Body of pancreas (tissue), 4 donors: ENCODE measurements around the gene WWOX. TPM values are rescaled to one million over a fixed set of nuclear protein-coding genes. Genes with fewer than 3 reads are reported as not detected.

Source experiments
- ATAC-seq: fragments of 150-250 bp; one replicate; pipeline ENCODE4 v1.9.1; 2016
- DNase-seq, 4 donors: peaks; one replicate each; pipeline ENCODE4 v3.0.0-alpha.2; 2019
- H3K27ac ChIP-seq, 4 donors: fragments of 200-600 bp; sonication (generic); 1 replicate in 3 of 4; 2 replicates in 1 of 4; pipeline versions ENCODE4 v1.5.1 to v1.6.1; 2016 to 2019; ENCODE audit warnings: mild to moderate bottlenecking in 1 of 4, mixed read lengths in 1 of 4, moderate library complexity in 1 of 4
- H3K27me3 ChIP-seq, 2 donors: fragments of 200-600 bp; sonication (generic); one replicate each; pipeline ENCODE4 v1.6.0; 2016; ENCODE audit warnings: mild to moderate bottlenecking in 1 of 2
- H3K36me3 ChIP-seq, 2 donors: fragments of 200-600 bp; sonication (generic); replicated peaks in 1 of 2; 2 replicates each; pipeline ENCODE4 v1.5.1; 2016; ENCODE audit warnings: low read depth in 2 of 2; ENCODE audit not compliant: insufficient read depth in 1 of 2
- H3K4me1 ChIP-seq: fragments of 200-600 bp; sonication (generic); one replicate; pipeline ENCODE4 v1.6.0; 2016
- H3K4me3 ChIP-seq, 2 donors: fragments of 200-600 bp; sonication (generic); 1 replicate in 1 of 2; 2 replicates in 1 of 2; pipeline ENCODE4 v1.5.1; 2016 to 2019
- H3K9me3 ChIP-seq, 3 donors: fragments of 200-600 bp; sonication (generic); 1 replicate in 2 of 3; 2 replicates in 1 of 3; pipeline ENCODE4 v1.5.1; 2016
- CTCF ChIP-seq, 7 experiments: fragments of 450-650 bp in 4 of 7; fragments of 200-600 bp in 3 of 7; sonication (generic) in 3 of 7; IDR thresholded peaks; one replicate each; pipeline ENCODE4 v1.5.1; 2016 to 2019; ENCODE audit warnings: antibody characterized with exemption in 7 of 7
- POLR2A ChIP-seq, 3 donors: fragments of 450-650 bp; IDR thresholded peaks; one replicate each; pipeline ENCODE4 v1.6.1; 2016; ENCODE audit warnings: antibody characterized with exemption in 3 of 3, mild to moderate bottlenecking in 2 of 3
- WGBS, 2 donors: methylation state at CpG; one replicate each; pipeline ENCODE4 v1.1.5; 2017; 5-methylcytosine and 5-hydroxymethylcytosine counted together
- intact Hi-C: fragments of 100-400 bp; cut with DNase I; formaldehyde crosslinking; loops from one replicate; pipeline ENCODE4 v1.15.1; 2023
- total RNA-seq, 2 donors: library from RNA; depleted of rRNA; stranded (reverse); fragments of >200 nt; gene quantifications; one replicate each; pipeline ENCODE4 v1.1.0, GENCODE V29; 2016

Gene WWOX
- total RNA-seq, 2 donors from 2014 or later: 52.7 to 67.2 TPM

DNA sequence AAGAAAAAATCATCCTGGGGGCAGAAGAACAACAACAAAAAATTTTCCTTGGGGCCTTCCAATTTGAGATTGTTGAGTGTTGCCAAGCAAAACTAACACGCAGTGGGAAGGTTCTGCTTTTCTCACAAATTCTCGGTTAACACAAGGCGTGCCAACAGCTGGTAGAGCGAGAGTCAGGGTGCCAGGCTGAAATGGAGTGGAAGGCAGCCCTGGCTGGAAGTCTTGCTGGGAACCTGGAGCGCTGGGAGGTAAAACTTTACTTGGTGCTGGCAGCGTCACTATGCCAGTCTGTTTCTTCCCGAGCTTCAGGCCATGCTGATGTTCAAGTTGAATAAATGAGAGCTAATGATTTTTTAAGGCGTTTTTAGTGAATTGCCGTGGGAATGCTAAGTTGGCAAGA lies 189.4 kb downstream of the WWOX start:
- DNase-seq: no peak
- no peaks in the 10 kb centered on the region for H3K36me3 ChIP-seq
- TF ChIP-seq POLR2A (IDR thresholded peaks at IDR 0.05): no peak
- no peak for TF ChIP-seq CTCF (IDR thresholded peaks at IDR 0.05)
- WGBS, 2 donors: 82 to 93% methylated on average over 9 of the region's 9 CpGs
- H3K4me1 ChIP-seq: peaks cover 17% of the 10 kb centered on the region
- ATAC-seq: no peak
- intact Hi-C loops: no loop called here
- H3K27ac ChIP-seq: peak overlapping the region in 1 of 4 donors; percentile 1
- H3K4me3 ChIP-seq: no peak overlapping the region
- no peaks in the 10 kb centered on the region for H3K27me3 ChIP-seq
- no peaks in the 10 kb centered on the region for H3K9me3 ChIP-seq

GRCh38 chr16:78289373-78289772 lies 189.9 kb downstream of the WWOX start:
- DNase-seq: no peak

DNA sequence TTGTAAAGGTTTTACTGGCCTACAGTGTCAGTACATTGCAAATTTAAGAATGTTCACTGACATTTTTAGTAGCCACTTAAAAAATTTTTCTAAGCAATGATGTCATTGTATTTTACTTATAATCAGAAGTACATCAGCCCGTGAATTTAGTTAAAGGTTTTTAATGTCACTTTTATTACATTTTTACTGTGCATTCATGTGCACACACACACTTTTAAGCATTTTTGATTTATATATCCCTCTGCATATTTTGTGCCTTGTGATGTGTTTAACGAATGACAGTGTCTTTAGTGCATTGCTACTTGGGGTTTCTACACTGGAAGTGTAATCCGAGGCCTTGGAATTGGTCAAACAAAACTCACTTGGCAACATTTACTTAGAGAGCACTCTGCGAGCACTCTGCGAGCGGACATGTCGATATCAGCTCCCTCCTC lies 190.4 kb downstream of the WWOX start:
- no peak for ATAC-seq
- peaks cover 17% of the 10 kb centered on the region for H3K4me1 ChIP-seq
- H3K36me3 ChIP-seq: no peaks in the 10 kb centered on the region
- H3K27ac ChIP-seq: peak overlapping the region in 2 of 4 donors; percentile 1 to 13
- H3K27me3 ChIP-seq: no peaks in the 10 kb centered on the region
- TF ChIP-seq CTCF (IDR thresholded peaks at IDR 0.05): no peak
- TF ChIP-seq POLR2A (IDR thresholded peaks at IDR 0.05): no peak
- no peaks in the 10 kb centered on the region for H3K9me3 ChIP-seq
- 55 to 61% methylated on average over 7 of the region's 7 CpGs for WGBS, 2 donors
- intact Hi-C loops: no loop called here
- DNase-seq: no peak
- no peak overlapping the region for H3K4me3 ChIP-seq

More at GRCh38 chr16:78289373-78289772, 189.9 kb downstream of the WWOX start:
- Histone ChIP-seq H3K4me3 (no peak overlapping the region), H3K27me3 (no peaks in the 10 kb centered on the region), H3K36me3 (no peaks in the 10 kb centered on the region), H3K9me3 (no peaks in the 10 kb centered on the region), H3K27ac (peak overlapping the region in 1 of 4 donors; percentile 1), H3K4me1 (peaks cover 17% of the 10 kb centered on the region)
- TF ChIP-seq CTCF (IDR thresholded peaks at IDR 0.05) (no peak), POLR2A (IDR thresholded peaks at IDR 0.05) (no peak)
- ATAC-seq: no peak
- WGBS, 2 donors: 45 to 75% methylated on average over 3 of the region's 3 CpGs
- intact Hi-C loops: no loop called here

DNA sequence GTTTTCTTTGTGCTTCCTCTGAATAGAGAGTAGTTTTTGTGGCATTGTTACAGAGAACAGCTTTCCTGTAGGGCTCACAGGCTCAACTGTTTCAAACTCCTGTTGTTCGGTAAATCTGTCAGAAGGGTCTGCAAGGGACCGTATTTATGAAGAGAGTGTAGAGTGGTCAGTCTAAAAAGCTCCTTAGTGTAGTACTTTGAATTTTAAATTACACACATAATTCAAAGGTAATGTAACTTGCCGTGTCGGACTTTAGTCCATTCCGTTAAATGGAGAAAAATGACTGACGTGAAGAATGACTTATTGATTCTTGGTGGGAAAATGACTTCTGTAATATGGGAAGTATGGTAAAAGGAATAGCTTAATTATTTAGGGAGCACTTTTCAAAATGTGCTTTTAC lies 190.9 kb downstream of the WWOX start:
- Histone ChIP-seq H3K4me1 (peaks cover 17% of the 10 kb centered on the region), H3K4me3 (no peak overlapping the region), H3K9me3 (no peaks in the 10 kb centered on the region), H3K27ac (peak overlapping the region in 2 of 4 donors; percentile 13 to 61), H3K27me3 (no peaks in the 10 kb centered on the region), H3K36me3 (no peaks in the 10 kb centered on the region)
- 50 to 57% methylated on average over 6 of the region's 6 CpGs for WGBS, 2 donors
- TF ChIP-seq POLR2A (IDR thresholded peaks at IDR 0.05) (no peak), CTCF (IDR thresholded peaks at IDR 0.05) (no peak)
- intact Hi-C loops: no loop called here
- no peak for ATAC-seq
- no peak for DNase-seq

DNA sequence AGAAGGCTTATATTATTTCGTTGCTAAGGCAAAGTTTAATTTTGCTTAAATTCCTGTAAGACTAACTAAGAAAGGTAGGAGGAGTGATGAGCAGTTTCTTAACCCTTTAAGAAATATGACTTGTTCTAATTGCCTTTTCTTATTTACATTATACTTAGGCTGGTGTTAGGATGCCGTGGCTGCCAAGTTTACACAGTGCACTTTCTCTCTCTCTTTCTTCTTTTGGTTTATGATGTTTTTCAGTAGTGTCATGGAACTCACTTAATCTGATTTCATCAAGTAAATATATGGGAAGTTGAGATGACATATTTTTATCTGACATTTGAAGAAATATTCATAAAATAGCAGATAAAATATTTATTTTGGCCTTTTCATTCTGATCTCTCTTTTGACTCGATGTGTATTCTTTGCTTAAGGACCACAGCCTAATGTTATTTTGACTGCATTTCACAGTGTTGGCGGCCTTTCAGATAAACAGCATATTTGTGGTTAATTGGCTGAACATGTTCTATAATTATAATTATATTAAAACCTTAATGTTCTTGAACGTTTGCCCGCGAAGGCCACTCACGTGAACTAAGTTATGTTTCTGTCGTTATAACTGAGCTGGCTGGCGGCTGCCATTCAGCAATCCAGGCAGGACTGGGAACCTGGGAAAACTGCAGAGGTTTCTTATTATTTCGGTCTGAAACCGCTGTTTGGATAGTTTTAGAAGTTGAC lies 191.6 kb downstream of the WWOX start:
- no peak for TF ChIP-seq POLR2A (IDR thresholded peaks at IDR 0.05)
- TF ChIP-seq CTCF (IDR thresholded peaks at IDR 0.05): no peak
- Histone ChIP-seq H3K36me3 (no peaks in the 10 kb centered on the region), H3K9me3 (no peaks in the 10 kb centered on the region), H3K4me3 (no peak overlapping the region), H3K27me3 (no peaks in the 10 kb centered on the region), H3K27ac (peak overlapping the region in 2 of 4 donors; percentile 48 to 61), H3K4me1 (peaks cover 17% of the 10 kb centered on the region)
- intact Hi-C loops: no loop called here
- DNase-seq (no peak), ATAC-seq (no peak)
- 40 to 48% methylated on average over 12 of the region's 12 CpGs for WGBS, 2 donors
